Trophoblast cell (in vitro differentiated cells and primary cell): Measurements from ENCODE around the gene GRK1.

Source experiments
- DNase-seq, 2 donors: peaks; one replicate each; pipeline ENCODE4 v3.0.0-alpha.2; 2016
- H2AFZ ChIP-seq: 2 replicates; pipeline ENCODE4 v1.6.1; 2013; ENCODE audit warnings: low read length, moderate library complexity, mild to moderate bottlenecking; ENCODE audit not compliant: insufficient read depth, poor library complexity
- H2AK5ac ChIP-seq: 2 replicates; pipeline ENCODE4 v1.6.1; 2013; ENCODE audit warnings: mild to moderate bottlenecking, low read length
- H2BK120ac ChIP-seq: 2 replicates; pipeline ENCODE4 v1.6.1; 2013; ENCODE audit warnings: low read length, mild to moderate bottlenecking, moderate library complexity; ENCODE audit not compliant: insufficient read depth, poor library complexity
- H2BK12ac ChIP-seq: 2 replicates; pipeline ENCODE4 v1.6.1; 2013; ENCODE audit warnings: mild to moderate bottlenecking, low read length, moderate library complexity
- H2BK5ac ChIP-seq: 2 replicates; pipeline ENCODE4 v1.6.1; 2013; ENCODE audit warnings: low read length, low read depth, moderate library complexity, mild to moderate bottlenecking; ENCODE audit not compliant: poor library complexity
- H3K14ac ChIP-seq: 2 replicates; pipeline ENCODE4 v1.6.1; 2013; ENCODE audit warnings: mild to moderate bottlenecking, low read length
- H3K18ac ChIP-seq: 2 replicates; pipeline ENCODE4 v1.6.1; 2013; ENCODE audit warnings: mild to moderate bottlenecking, low read length
- H3K23ac ChIP-seq: 2 replicates; pipeline ENCODE4 v1.6.1; 2013; ENCODE audit warnings: low read length
- H3K27ac ChIP-seq: 2 replicates; pipeline ENCODE4 v1.5.1; 2013; ENCODE audit warnings: low read depth, mild to moderate bottlenecking, inconsistent platforms, low read length, moderate library complexity
- H3K27me3 ChIP-seq: 2 replicates; pipeline ENCODE4 v1.6.1; 2013; ENCODE audit warnings: inconsistent platforms, mild to moderate bottlenecking, low read length, moderate library complexity; ENCODE audit not compliant: insufficient read depth
- H3K36me3 ChIP-seq, 2 experiments: 1 replicate in 1 of 2; 2 replicates in 1 of 2; pipeline ENCODE4 v1.6.1; 2013; ENCODE audit warnings: low read length in 2 of 2, mild to moderate bottlenecking in 2 of 2, moderate library complexity in 1 of 2; ENCODE audit not compliant: insufficient read depth in 2 of 2, control insufficient read depth in 1 of 2
- H3K4ac ChIP-seq: 2 replicates; pipeline ENCODE4 v1.6.1; 2013; ENCODE audit warnings: low read depth, mild to moderate bottlenecking, low read length, moderate library complexity
- H3K4me1 ChIP-seq, 2 experiments: 1 replicate in 1 of 2; 2 replicates in 1 of 2; pipeline ENCODE4 v1.6.1; 2013; ENCODE audit warnings: low read length in 2 of 2, mild to moderate bottlenecking in 2 of 2, moderate library complexity in 1 of 2; ENCODE audit not compliant: insufficient read depth in 2 of 2, control insufficient read depth in 1 of 2
- H3K4me2 ChIP-seq: 2 replicates; pipeline ENCODE4 v1.6.1; 2013; ENCODE audit warnings: inconsistent platforms, mild to moderate bottlenecking, low read length, moderate library complexity
- H3K4me3 ChIP-seq: 2 replicates; pipeline ENCODE4 v1.5.1; 2013; ENCODE audit warnings: mild to moderate bottlenecking, low read depth, low read length, inconsistent platforms
- H3K79me1 ChIP-seq: one replicate; pipeline ENCODE4 v1.6.1; 2013; ENCODE audit warnings: low read length
- H3K79me2 ChIP-seq: 2 replicates; pipeline ENCODE4 v1.6.1; 2013; ENCODE audit warnings: low read length, mild to moderate bottlenecking; ENCODE audit not compliant: control insufficient read depth, insufficient read depth, poor library complexity
- H3K9ac ChIP-seq: 2 replicates; pipeline ENCODE4 v1.6.1; 2013; ENCODE audit warnings: mild to moderate bottlenecking, low read length
- H3K9me3 ChIP-seq: 2 replicates; pipeline ENCODE4 v1.6.1; 2013; ENCODE audit warnings: low read depth, mild to moderate bottlenecking, control low read depth, inconsistent platforms, low read length; ENCODE audit not compliant: insufficient read depth
- H4K12ac ChIP-seq: 2 replicates; pipeline ENCODE4 v1.6.1; 2013; ENCODE audit warnings: low read depth, mild to moderate bottlenecking, low read length, moderate library complexity
- H4K8ac ChIP-seq: 2 replicates; pipeline ENCODE4 v1.6.1; 2013; ENCODE audit warnings: low read depth, mild to moderate bottlenecking, low read length, moderate library complexity
- H4K91ac ChIP-seq: one replicate; pipeline ENCODE4 v1.6.1; 2013; ENCODE audit warnings: low read depth, mild to moderate bottlenecking, low read length, moderate library complexity
- WGBS: extraction: QIAGEN DNeasy Blood & Tissue Kit; methylation state at CpG from one replicate; pipeline ENCODE4 v1.1.7; 2013; ENCODE audit warnings: missing lambda C conversion rate; ENCODE audit not compliant: insufficient read length, insufficient coverage; ENCODE audit errors: extremely low coverage; 5-methylcytosine and 5-hydroxymethylcytosine counted together

Gene GRK1

GRCh38 chr13:113722921-113723320 lies 55.9 kb downstream of the GRK1 start:
- Histone ChIP-seq H3K79me1 (no peaks in the 10 kb centered on the region), H4K8ac (no peak overlapping the region), H3K9me3 (peaks cover 13% of the 10 kb centered on the region), H3K23ac (no peak overlapping the region), H2BK5ac (no peak overlapping the region), H4K91ac (no peak overlapping the region), H3K79me2 (no peaks in the 10 kb centered on the region), H4K12ac (no peak overlapping the region), H2BK12ac (no peak overlapping the region), H3K4me1 (peaks cover 0 to 2% of the 10 kb centered on the region in 2 experiments), H3K4ac (no peak overlapping the region), H3K27me3 (no peaks in the 10 kb centered on the region), H2AFZ (no peak overlapping the region), H3K14ac (no peak overlapping the region), H3K4me2 (no peak overlapping the region), H2BK120ac (no peak overlapping the region), H3K4me3 (no peak overlapping the region), H3K27ac (no peak overlapping the region), H3K18ac (no peak overlapping the region), H3K36me3 (no peaks in the 10 kb centered on the region), H3K9ac (no peak overlapping the region), H2AK5ac (no peak overlapping the region)
- no peak for DNase-seq
- no CpG with 5 or more reads among the region's 11 CpGs for WGBS

GRCh38 chr13:113723410-113724015 lies 56.5 kb downstream of the GRK1 start:
- H3K4me3 ChIP-seq, result peak overlapping the region; percentile 8
- no CpG with 5 or more reads among the region's 13 CpGs for WGBS
- H2AK5ac ChIP-seq, result no peak overlapping the region
- H2BK12ac ChIP-seq, result no peak overlapping the region
- no peaks in the 10 kb centered on the region for H3K79me1 ChIP-seq
- no peak overlapping the region for H3K4me2 ChIP-seq
- no peak overlapping the region for H2BK120ac ChIP-seq
- DNase-seq, result no peak
- no peaks in the 10 kb centered on the region for H3K79me2 ChIP-seq
- H4K91ac ChIP-seq, result no peak overlapping the region
- no peak overlapping the region for H3K18ac ChIP-seq
- no peaks in the 10 kb centered on the region for H3K27me3 ChIP-seq
- no peak overlapping the region for H3K9ac ChIP-seq
- no peak overlapping the region for H3K27ac ChIP-seq
- H2BK5ac ChIP-seq, result no peak overlapping the region
- H3K4me1 ChIP-seq, result peaks cover 0 to 2% of the 10 kb centered on the region in 2 experiments
- H3K9me3 ChIP-seq, result peaks cover 17% of the 10 kb centered on the region
- no peak overlapping the region for H4K12ac ChIP-seq
- H3K4ac ChIP-seq, result no peak overlapping the region
- H4K8ac ChIP-seq, result no peak overlapping the region
- H3K23ac ChIP-seq, result peak overlapping the region; percentile 6
- no peak overlapping the region for H3K14ac ChIP-seq
- no peak overlapping the region for H2AFZ ChIP-seq
- H3K36me3 ChIP-seq, result no peaks in the 10 kb centered on the region

GRCh38 chr13:113724016-113724758 lies 57.2 kb downstream of the GRK1 start:
- H4K8ac ChIP-seq, result no peak overlapping the region
- no peaks in the 10 kb centered on the region for H3K79me2 ChIP-seq
- H3K36me3 ChIP-seq, result no peaks in the 10 kb centered on the region
- H3K27me3 ChIP-seq, result no peaks in the 10 kb centered on the region
- no CpG with 5 or more reads among the region's 30 CpGs for WGBS
- no peak overlapping the region for H3K9ac ChIP-seq
- peak overlapping the region; percentile 8 for H3K4me3 ChIP-seq
- peaks cover 0 to 2% of the 10 kb centered on the region in 2 experiments for H3K4me1 ChIP-seq
- H4K91ac ChIP-seq, result no peak overlapping the region
- no peak overlapping the region for H2AFZ ChIP-seq
- no peak overlapping the region for H2BK120ac ChIP-seq
- H3K79me1 ChIP-seq, result no peaks in the 10 kb centered on the region
- DNase-seq, result no peak
- H3K9me3 ChIP-seq, result peaks cover 23% of the 10 kb centered on the region
- no peak overlapping the region for H2BK5ac ChIP-seq
- H3K4me2 ChIP-seq, result no peak overlapping the region
- H3K18ac ChIP-seq, result no peak overlapping the region
- no peak overlapping the region for H3K27ac ChIP-seq
- no peak overlapping the region for H3K4ac ChIP-seq
- H2AK5ac ChIP-seq, result no peak overlapping the region
- no peak overlapping the region for H2BK12ac ChIP-seq
- H3K14ac ChIP-seq, result no peak overlapping the region
- no peak overlapping the region for H4K12ac ChIP-seq
- H3K23ac ChIP-seq, result peak overlapping the region; percentile 6

GRCh38 chr13:113724780-113725315 lies 57.8 kb downstream of the GRK1 start:
- H3K27me3 ChIP-seq, result no peaks in the 10 kb centered on the region
- H3K4ac ChIP-seq, result no peak overlapping the region
- no peak overlapping the region for H3K18ac ChIP-seq
- no peak overlapping the region for H2BK12ac ChIP-seq
- H3K4me2 ChIP-seq, result peak overlapping the region; percentile 76
- no CpG with 5 or more reads among the region's 36 CpGs for WGBS
- H2BK120ac ChIP-seq, result no peak overlapping the region
- no peak overlapping the region for H4K91ac ChIP-seq
- no peak overlapping the region for H3K27ac ChIP-seq
- peak in 1 of 2 donors; percentile 40 for DNase-seq
- H3K79me2 ChIP-seq, result no peaks in the 10 kb centered on the region
- no peaks in the 10 kb centered on the region for H3K36me3 ChIP-seq
- H3K23ac ChIP-seq, result no peak overlapping the region
- no peak overlapping the region for H2BK5ac ChIP-seq
- no peak overlapping the region for H3K14ac ChIP-seq
- peak overlapping the region; percentile 58 for H2AFZ ChIP-seq
- H3K4me1 ChIP-seq, result peaks cover 0 to 2% of the 10 kb centered on the region in 2 experiments
- no peak overlapping the region for H4K12ac ChIP-seq
- no peak overlapping the region for H2AK5ac ChIP-seq
- H3K79me1 ChIP-seq, result no peaks in the 10 kb centered on the region
- H4K8ac ChIP-seq, result no peak overlapping the region
- peaks cover 23% of the 10 kb centered on the region for H3K9me3 ChIP-seq
- H3K9ac ChIP-seq, result no peak overlapping the region
- H3K4me3 ChIP-seq, result peak overlapping the region; percentile 51
